ENCODE measurements around the gene ADAP1.
"Not testable (repeated sequence)": the region's sequence is repeated elsewhere in the genome, so short reads cannot be mapped to it uniquely, and the experiment has no call there.

The ADAP1 gene

GRCh38 chr7:974172-974571 lies 19.7 kb upstream of the ADAP1 start:
- DNase-seq = no peak

GRCh38 chr7:973312-973711 lies 18.8 kb upstream of the ADAP1 start:
- no peak for DNase-seq

GRCh38 chr7:972676-973309 lies 18.3 kb upstream of the ADAP1 start:
- no peak for DNase-seq

- DNase-seq = no peak
Observed at GRCh38 chr7:972110-972509, 17.6 kb upstream of the ADAP1 start.

DNA sequence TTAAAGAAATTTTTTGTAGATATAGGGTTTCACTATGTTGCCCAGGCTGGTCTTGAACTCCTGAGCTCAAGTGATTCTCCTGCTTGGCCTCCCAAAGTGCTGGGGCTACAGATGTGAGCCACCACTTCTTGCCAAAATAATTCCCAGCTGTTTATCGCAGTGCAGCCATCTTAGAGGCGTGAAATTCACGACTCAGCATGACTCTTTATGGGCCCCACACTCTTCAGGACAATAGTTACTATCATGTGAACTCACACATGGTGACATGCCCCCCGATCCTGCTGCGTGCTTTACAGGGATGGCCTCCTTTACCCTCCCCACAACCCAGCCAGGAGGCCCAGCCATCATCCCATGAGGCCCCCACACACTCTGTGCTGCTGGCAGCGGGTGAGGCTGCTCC lies 16.3 kb upstream of the ADAP1 start:
- no peak for DNase-seq

GRCh38 chr7:969403-969802 lies 14.9 kb upstream of the ADAP1 start:
- no peak for DNase-seq

DNA sequence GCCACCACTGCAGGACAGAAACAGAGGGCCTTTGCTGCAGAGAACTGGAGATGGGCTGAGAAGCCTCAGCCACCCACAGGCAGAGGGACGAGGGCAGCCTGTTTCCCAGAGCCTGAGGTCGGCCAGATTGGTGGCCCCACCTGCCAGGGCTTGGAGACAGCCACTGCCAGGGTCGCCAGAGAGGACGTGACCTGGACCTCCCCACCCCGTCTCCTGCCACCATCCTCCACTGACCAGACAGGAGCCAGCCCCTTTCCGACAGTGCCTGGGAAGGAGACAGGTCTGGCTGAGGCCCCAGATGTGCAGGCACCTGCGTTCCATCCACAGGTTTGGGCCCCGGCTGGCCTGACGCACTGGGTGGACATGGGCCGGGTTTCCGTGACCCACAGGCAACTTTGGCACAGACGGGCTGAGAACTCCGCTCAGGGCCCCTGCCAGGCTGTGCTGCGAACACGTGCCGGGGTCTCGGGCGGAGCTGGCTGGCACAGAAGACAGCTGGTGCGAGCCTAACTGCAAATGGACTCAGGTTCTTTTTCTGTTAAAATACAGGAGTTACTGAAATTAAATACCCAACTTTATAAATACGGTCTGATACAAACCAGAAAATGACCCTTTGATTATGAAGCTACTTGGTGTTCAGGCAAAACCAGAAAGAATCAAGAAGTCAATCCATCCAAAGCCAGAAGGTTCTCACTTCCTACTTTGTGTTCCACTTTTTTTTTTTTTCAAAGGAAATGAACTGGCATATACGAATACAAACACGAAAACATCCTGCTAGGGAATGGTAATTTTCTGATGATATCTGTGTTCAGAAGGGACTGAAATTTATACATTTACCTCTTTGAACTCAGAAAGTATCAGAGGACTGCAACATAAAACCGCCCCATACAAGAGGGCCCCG lies 14.0 kb upstream of the ADAP1 start:
- DNase-seq = no peak

- no peak for DNase-seq
Observed at GRCh38 chr7:967361-968082, 13.0 kb upstream of the ADAP1 start.

GRCh38 chr7:966291-967069 lies 12.0 kb upstream of the ADAP1 start:
- no peak for DNase-seq

DNA sequence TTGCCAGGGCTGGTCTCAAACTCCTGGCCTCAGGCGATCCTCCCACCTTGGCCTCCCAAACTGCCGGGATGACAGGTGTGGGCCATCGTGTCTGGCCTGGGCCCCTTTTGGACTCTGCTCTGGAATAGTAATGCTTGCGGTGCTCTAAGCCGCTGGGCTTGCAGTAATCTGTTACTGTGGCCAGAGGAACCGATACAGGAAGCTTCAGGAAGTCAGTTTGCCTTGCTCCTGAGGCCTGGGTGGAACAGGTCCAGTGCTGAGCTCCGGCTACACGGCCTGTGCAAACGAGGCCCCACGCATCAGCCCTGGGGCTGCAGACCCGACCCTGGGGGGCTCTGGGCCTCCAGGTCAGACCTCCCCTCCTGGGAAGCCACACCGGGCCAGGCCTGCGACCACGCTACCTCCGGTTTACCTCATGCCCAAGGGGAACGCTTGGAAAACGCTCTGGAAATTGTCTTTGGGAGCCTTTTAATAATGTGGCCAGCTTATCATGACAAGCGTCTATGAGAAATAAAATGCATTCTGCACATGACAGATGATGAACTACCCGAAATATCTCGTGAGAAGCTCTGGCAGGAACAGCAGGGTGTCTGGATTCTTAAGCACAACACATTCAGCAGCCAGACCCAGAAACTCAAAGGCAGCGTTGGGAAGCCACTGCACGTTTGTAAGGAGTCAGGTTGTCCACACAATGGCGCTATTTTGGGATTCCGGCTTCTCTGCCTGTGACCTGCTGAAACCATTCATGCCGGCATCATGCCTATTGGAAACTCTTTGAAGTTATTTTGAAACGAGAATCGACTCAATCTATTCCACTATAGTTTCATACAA lies 10.1 kb upstream of the ADAP1 start:
- no peak for DNase-seq

DNA sequence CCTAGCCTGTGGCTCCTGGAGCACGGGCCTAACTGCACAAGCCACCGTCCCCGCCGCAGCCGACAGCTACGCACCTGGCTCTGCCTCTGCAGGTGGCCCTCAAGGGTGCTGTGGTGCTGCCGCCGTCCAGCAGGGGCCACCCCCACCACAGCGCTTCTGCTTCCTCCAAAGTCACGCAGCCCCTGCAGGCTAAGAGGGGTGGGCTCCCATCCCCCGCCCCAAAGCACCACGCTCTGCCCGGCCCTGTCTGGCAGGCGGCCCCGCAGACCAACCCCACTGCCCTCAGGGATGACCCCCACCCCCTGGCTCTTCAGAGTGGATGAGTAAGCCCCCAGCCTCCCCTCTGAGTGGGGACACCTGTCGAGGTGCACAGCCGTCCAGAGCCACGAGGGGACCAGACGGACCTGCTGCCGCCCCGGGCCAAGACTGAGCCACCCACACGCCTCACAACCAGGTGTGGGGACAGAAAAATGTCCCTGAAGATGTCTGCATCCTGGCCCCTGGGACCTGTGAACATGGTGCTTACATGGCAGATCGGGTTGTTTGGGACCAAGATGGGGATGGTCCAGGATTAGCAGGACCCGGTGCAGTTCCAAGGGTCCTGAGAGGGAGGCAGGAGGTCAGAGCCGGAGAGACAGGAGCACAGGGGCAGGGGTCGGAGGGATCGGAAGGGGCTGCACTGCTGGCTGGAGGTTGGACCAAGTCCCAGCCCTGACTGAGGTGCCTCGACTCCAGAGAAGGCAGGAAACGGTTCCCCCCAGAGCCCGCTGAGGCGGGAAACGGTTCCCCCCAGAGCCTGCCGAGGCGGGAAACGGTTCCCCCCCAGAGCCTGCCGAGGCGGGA lies 9.0 kb upstream of the ADAP1 start:
- DNase-seq = no peak

DNA sequence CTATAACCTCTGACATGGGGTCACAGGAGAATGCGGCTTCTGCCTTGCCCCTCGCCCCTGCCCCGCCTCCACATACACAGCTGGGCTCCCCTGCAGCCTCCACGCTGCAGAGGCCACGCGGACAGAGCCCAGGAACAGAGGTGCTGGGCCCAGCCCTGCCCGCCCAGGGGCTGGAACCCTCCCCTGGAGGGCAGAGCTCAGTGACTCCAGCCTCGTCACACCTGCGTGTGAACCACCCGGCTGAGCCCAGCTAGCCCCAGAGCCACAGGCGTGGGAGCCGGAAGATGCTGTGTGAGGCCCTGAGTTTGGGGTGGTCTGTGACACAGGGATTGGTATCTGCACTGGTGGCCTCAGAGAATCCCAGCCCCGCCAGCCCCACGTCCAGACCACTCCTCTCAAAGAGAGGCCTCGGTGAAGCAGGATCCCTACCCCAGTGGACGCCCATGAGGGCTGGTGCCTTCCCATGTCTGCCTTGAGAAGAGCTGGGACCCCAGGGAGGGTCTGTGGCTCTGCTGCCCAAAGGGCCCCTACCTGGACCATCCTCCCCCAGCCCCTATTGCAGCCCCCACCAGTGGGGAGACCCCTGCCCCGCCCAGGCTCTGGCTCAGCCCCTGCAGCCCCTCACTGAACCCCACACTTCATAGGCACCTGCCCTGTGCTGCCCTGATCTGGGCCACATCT lies 8.1 kb upstream of the ADAP1 start:
- no peak for DNase-seq

- DNase-seq = no peak
Observed at GRCh38 chr7:961546-962400, 7.3 kb upstream of the ADAP1 start.

DNA sequence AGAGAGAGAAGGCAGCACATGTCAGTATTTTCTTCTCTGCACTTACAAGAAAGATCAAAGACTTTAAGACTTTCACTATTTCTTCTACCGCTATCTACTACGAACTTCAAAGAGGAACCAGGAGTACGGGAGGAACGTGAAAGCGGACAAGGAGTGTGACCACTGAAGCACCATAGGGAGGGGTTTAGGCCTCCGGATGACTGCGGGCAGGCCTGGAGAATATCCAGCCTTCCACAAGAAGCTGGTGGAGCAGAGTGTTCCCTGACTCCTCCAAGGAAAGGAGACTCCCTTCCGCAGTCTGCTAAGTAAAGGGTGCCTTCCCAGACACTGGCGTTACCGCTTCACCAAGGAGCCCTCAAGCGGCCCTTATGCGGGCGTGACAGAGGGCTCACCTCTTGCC lies 6.5 kb upstream of the ADAP1 start:
- DNase-seq = not testable (repeated sequence)

- DNase-seq = no peak
Observed at GRCh38 chr7:960269-960871, 5.9 kb upstream of the ADAP1 start.

GRCh38 chr7:959740-960139 lies 5.3 kb upstream of the ADAP1 start:
- DNase-seq = not testable (repeated sequence)

GRCh38 chr7:959271-959670 lies 4.8 kb upstream of the ADAP1 start:
- DNase-seq = no peak

DNA sequence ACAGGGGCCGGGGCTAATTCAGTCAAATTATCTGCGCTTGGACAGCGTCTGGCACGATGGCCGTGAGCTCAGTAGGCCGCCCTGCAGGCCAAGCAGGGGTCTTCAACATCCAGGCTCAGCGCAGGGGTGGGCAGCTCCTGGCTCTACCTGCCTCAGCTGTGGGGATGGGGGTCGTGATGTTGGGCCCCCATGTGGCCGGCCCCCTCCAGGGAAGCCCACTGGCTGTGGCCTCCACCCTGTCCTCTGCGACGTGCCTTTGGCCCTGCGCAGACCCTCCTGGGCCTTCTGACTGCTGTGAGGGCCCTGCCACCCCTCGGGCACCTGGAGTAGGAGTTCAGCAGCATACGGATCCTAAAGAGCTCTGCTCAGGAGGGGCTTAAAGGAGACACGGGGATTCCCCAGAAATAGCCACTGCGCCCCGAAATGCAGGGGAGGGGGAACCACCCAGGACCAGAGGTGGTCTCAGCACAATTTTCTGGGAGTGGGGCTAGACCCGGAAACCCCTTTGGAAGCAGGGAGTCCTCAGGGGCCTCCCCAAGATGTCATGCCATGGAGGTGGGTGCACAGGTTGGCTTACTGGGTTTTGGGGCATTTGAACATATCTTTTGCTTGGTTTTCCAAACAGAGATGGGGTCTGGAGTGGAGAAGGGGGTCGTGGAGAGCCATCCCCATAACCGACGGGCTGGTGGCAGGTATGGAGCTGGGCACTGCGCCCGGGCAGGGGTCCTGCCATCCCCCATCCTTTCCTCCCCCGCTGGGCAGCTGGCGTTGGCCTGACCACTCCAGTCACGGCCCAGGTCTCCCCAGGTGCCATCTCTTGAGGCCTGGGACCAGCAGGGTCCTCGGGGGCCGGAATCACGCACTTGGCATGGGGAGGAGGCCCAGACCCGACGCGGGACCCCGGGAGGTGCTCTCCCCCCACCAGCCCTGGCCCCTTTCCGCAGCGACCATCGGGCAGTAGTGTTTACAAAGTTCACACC lies 4.0 kb upstream of the ADAP1 start:
- no peak for DNase-seq

All from NCI-H1417 treated with DMSO at 0.1 percent for 48 hours (cell line).